IPS-NIHi7 (cell line): ENCODE measurements around the gene CCDC192.
"Not testable (repeated sequence)": the region's sequence is repeated elsewhere in the genome, so short reads cannot be mapped to it uniquely, and the experiment has no call there.

Source experiments
- DNase-seq: peaks from one replicate; pipeline ENCODE4 v3.0.0; 2012; ENCODE audit warnings: mixed read lengths; ENCODE audit errors: extremely low spot score

CCDC192 gene

GRCh38 chr5:127699416-127699815 lies 3.8 kb upstream of the CCDC192 start:
- DNase-seq = no peak

- no peak for DNase-seq
Measured at GRCh38 chr5:127700237-127700766, 2.9 kb upstream of the CCDC192 start.

- no peak for DNase-seq
Measured at GRCh38 chr5:127702434-127702833, 757 bp upstream of the CCDC192 start.

- no peak for DNase-seq
Measured at GRCh38 chr5:127705120-127705892, 2.1 kb downstream of the CCDC192 start.

GRCh38 chr5:127706691-127707090 lies 3.5 kb downstream of the CCDC192 start:
- no peak for DNase-seq

- DNase-seq = no peak
Measured at GRCh38 chr5:127707209-127707608, 4.0 kb downstream of the CCDC192 start.

- not testable (repeated sequence) for DNase-seq
Measured at GRCh38 chr5:127713083-127713482, 9.9 kb downstream of the CCDC192 start.

GRCh38 chr5:127718181-127718580 lies 15.0 kb downstream of the CCDC192 start:
- no peak for DNase-seq

GRCh38 chr5:127723571-127723970 lies 20.4 kb downstream of the CCDC192 start:
- no peak for DNase-seq

GRCh38 chr5:127725673-127726072 lies 22.5 kb downstream of the CCDC192 start:
- DNase-seq = no peak

- no peak for DNase-seq
Measured at GRCh38 chr5:127732963-127733362, 29.8 kb downstream of the CCDC192 start.

GRCh38 chr5:127739348-127739747 lies 36.2 kb downstream of the CCDC192 start:
- not testable (repeated sequence) for DNase-seq

GRCh38 chr5:127739807-127740384 lies 36.7 kb downstream of the CCDC192 start:
- DNase-seq = no peak

GRCh38 chr5:127741412-127741811 lies 38.2 kb downstream of the CCDC192 start:
- DNase-seq = no peak

- DNase-seq = no peak
Measured at GRCh38 chr5:127744241-127744640, 41.0 kb downstream of the CCDC192 start.

- DNase-seq = no peak
Measured at GRCh38 chr5:127746756-127747155, 43.6 kb downstream of the CCDC192 start.

GRCh38 chr5:127752503-127753265 lies 49.5 kb downstream of the CCDC192 start:
- not testable (repeated sequence) for DNase-seq

- no peak for DNase-seq
Measured at GRCh38 chr5:127754259-127754658, 51.1 kb downstream of the CCDC192 start.

- DNase-seq = no peak
Measured at GRCh38 chr5:127754706-127755105, 51.5 kb downstream of the CCDC192 start.

GRCh38 chr5:127757576-127757975 lies 54.4 kb downstream of the CCDC192 start:
- no peak for DNase-seq

GRCh38 chr5:127758766-127759283 lies 55.6 kb downstream of the CCDC192 start:
- DNase-seq = peak; percentile 26

- no peak for DNase-seq
Measured at GRCh38 chr5:127761869-127762268, 58.7 kb downstream of the CCDC192 start.
